Right atrium auricular region (tissue), 2 donors: ENCODE data around the gene INHBE. TPM values are rescaled to one million over a fixed set of nuclear protein-coding genes. Genes with fewer than 3 reads are reported as not detected.

ENCODE experiments used
- DNase-seq: peaks from one replicate; pipeline ENCODE4 v3.0.0-alpha.2; 2019; ENCODE audit warnings: low spot score
- H3K27ac ChIP-seq, 2 donors: fragments of 200-600 bp; sonication (generic); 1 replicate in 1 of 2; 2 replicates in 1 of 2; pipeline ENCODE4 v1.5.1; 2016 to 2019
- H3K27me3 ChIP-seq, 2 donors: fragments of 200-600 bp; sonication (generic); one replicate each; pipeline versions ENCODE4 v1.5.1 to v1.6.0; 2017 to 2019
- H3K36me3 ChIP-seq: fragments of 200-600 bp; sonication (generic); one replicate; pipeline ENCODE4 v1.5.1; 2016
- H3K4me1 ChIP-seq, 2 donors: fragments of 200-600 bp; sonication (generic); one replicate each; pipeline versions ENCODE4 v1.5.1 to v1.6.0; 2017 to 2019
- H3K4me3 ChIP-seq, 2 donors: fragments of 200-600 bp; sonication (generic); 1 replicate in 1 of 2; 2 replicates in 1 of 2; pipeline ENCODE4 v1.5.1; 2017 to 2019; ENCODE audit warnings: mild to moderate bottlenecking in 1 of 2, moderate library complexity in 1 of 2
- H3K9me3 ChIP-seq, 2 donors: fragments of 200-600 bp; sonication (generic); one replicate each; pipeline ENCODE4 v1.5.1; 2019
- CTCF ChIP-seq, 2 donors: fragments of 200-600 bp; sonication (generic); IDR thresholded peaks; one replicate each; pipeline ENCODE4 v1.5.1; 2019; ENCODE audit warnings: antibody characterized with exemption in 2 of 2
- total RNA-seq, 2 donors: library from RNA; depleted of rRNA; stranded (reverse); fragments of >200 nt; gene quantifications; one replicate each; pipeline ENCODE4 v1.1.0, GENCODE V29; 2016

Gene INHBE
- total RNA-seq, 2 donors from 2014 or later, result not detected

DNA sequence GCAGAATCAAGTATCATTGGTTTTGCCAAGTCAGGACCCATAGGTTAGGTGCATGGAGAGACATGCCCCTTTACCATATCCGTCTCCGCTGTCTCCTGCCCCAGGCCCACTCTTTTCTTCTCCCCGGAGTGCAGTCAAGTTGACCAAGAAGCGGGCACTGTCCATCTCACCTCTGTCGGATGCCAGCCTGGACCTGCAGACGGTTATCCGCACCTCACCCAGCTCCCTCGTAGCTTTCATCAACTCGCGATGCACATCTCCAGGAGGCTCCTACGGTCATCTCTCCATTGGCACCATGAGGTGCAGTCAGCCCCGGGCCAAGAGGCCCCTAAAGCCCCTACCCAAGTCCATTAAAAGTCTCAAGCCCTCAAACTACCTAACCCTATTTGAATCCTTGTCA, 9.5 kb downstream of the INHBE start:
- Histone ChIP-seq H3K36me3 (no peaks in the 10 kb centered on the region), H3K9me3 (no peaks in the 10 kb centered on the region), H3K4me3 (no peak overlapping the region), H3K27ac (no peak overlapping the region), H3K27me3 (no peaks in the 10 kb centered on the region), H3K4me1 (peaks cover 0 to 28% of the 10 kb centered on the region in 2 donors)
- TF ChIP-seq CTCF (IDR thresholded peaks at IDR 0.05), result no peak
- no peak for DNase-seq

- H3K36me3 ChIP-seq, result no peaks in the 10 kb centered on the region
- no peak for TF ChIP-seq CTCF (IDR thresholded peaks at IDR 0.05)
- H3K27me3 ChIP-seq, result no peaks in the 10 kb centered on the region
- no peaks in the 10 kb centered on the region for H3K9me3 ChIP-seq
- H3K27ac ChIP-seq, result no peak overlapping the region
- DNase-seq, result no peak
- H3K4me1 ChIP-seq, result peaks cover 0 to 23% of the 10 kb centered on the region in 2 donors
- H3K4me3 ChIP-seq, result no peak overlapping the region
Observed at GRCh38 chr12:57465030-57465746, 10.1 kb downstream of the INHBE start.

DNA sequence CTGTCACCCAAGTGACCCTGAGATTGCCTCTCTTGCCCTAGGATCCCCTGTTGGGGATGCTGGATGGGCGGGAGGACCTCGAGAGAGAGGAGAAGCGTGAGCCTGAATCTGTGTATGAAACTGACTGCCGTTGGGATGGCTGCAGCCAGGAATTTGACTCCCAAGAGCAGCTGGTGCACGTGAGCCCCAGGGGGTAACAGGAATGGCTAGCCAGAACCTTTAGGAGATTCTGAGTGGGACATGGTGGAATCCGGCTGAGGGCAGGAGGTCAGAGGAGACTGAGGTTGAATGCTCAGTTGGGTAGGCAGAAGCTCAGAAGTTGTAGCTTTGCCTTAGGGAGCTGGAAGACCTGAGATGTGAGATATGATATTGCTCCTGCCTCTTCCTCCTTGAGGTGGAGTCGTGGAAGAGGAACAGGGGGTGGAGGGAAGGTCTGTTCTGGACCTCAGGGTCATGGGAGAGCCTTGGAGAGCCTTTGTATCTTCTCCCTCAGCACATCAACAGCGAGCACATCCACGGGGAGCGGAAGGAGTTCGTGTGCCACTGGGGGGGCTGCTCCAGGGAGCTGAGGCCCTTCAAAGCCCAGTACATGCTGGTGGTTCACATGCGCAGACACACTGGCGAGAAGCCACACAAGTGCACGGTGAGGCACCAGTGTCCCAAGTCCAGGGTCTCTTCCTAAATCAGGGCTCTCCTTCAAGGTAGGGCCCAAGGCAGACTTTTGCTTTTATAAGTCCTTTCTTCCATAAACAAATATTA, 10.8 kb downstream of the INHBE start:
- H3K4me3 ChIP-seq, result no peak overlapping the region
- no peaks in the 10 kb centered on the region for H3K9me3 ChIP-seq
- H3K27me3 ChIP-seq, result no peaks in the 10 kb centered on the region
- H3K4me1 ChIP-seq, result peaks cover 0 to 16% of the 10 kb centered on the region in 2 donors
- no peak for DNase-seq
- H3K36me3 ChIP-seq, result no peaks in the 10 kb centered on the region
- no peak overlapping the region for H3K27ac ChIP-seq
- no peak for TF ChIP-seq CTCF (IDR thresholded peaks at IDR 0.05)

DNA sequence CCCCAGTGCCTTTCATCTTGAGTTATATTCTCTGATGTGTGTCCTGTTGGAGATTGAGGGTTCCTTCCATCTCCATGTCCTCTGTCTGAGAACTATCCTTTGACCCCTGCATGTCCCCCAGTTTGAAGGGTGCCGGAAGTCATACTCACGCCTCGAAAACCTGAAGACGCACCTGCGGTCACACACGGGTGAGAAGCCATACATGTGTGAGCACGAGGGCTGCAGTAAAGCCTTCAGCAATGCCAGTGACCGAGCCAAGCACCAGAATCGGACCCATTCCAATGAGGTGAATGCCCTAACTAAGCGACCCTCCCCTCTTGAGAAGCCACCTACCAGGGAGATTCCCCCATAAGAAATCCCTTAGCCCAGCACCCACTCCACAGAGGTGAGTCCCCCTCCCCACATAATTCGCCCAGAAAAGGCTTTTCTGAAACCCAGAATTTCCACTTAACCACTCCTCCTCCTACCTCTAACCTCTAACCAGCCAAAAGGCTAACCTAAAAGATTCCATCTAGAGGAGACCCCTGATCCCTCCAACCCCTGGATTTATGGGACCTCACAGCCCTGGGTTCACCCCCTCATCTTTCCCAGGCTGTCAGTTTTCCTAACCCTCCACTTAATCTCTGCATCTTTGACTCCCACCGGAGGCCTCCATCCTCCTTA, 12.2 kb downstream of the INHBE start:
- H3K27ac ChIP-seq, result no peak overlapping the region
- DNase-seq, result no peak
- H3K4me3 ChIP-seq, result no peak overlapping the region
- TF ChIP-seq CTCF (IDR thresholded peaks at IDR 0.05), result no peak
- H3K9me3 ChIP-seq, result no peaks in the 10 kb centered on the region
- H3K27me3 ChIP-seq, result no peaks in the 10 kb centered on the region
- H3K36me3 ChIP-seq, result no peaks in the 10 kb centered on the region
- peaks cover 0 to 6% of the 10 kb centered on the region in 2 donors for H3K4me1 ChIP-seq

- DNase-seq, result no peak
- Histone ChIP-seq H3K27ac (no peak overlapping the region), H3K4me3 (no peak overlapping the region), H3K4me1 (peaks cover 0 to under 1% of the 10 kb centered on the region in 2 donors), H3K9me3 (no peaks in the 10 kb centered on the region), H3K36me3 (no peaks in the 10 kb centered on the region), H3K27me3 (no peaks in the 10 kb centered on the region)
- TF ChIP-seq CTCF (IDR thresholded peaks at IDR 0.05), result no peak
Observed at GRCh38 chr12:57467915-57468314, 12.8 kb downstream of the INHBE start.
